ENCODE measurements around the gene SPTAN1.

SPTAN1 gene

DNA sequence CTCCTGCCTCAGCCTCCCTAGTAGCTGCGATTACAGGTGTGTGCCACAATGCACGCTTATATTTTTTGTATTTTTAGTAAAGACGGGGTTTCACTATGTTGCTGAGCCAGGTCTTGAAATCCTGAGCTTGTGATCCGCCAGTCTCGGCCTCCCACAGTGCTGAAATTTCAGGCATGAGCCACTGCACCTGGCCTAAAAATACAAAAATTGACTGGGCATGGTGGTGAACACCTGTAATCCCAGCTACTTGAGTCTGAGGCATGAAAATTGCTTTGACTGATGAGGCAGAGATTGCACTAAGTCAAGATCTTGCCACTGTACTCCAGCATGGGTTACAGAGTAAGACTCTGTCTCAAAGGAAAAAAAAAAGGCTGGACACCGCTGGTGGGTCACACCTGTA, 117.4 kb downstream of the SPTAN1 start:
- no peak for DNase-seq
- TF ChIP-seq POLR2A (IDR thresholded peaks at IDR 0.05; ENCODE audit: low read length) (no peak), GATA1 (IDR thresholded peaks at IDR 0.05; ENCODE audit: low read depth, low read length) (no peak)

DNA sequence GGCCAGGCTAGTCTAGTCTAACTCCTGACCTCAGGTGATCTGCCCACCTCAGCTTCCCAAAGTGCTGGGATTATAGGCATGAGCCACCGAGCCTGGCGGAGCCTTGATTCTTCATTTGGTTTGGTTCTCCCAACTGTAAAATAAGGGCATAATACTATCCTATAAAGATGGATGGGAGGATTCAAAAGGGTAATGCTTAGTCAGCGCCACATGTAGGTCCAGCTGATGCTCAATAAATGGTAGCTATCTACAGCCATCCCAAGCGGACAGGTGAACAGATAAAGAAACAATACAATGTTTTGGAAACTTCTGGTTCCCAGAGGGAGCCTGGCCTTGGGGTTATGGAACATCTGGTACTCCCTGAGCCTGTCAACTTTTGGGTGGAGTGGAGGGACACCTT, 123.0 kb downstream of the SPTAN1 start:
- TF ChIP-seq POLR2A (IDR thresholded peaks at IDR 0.05; ENCODE audit: low read length) (no peak), GATA1 (IDR thresholded peaks at IDR 0.05; ENCODE audit: low read depth, low read length) (no peak)
- DNase-seq: no peak

DNA sequence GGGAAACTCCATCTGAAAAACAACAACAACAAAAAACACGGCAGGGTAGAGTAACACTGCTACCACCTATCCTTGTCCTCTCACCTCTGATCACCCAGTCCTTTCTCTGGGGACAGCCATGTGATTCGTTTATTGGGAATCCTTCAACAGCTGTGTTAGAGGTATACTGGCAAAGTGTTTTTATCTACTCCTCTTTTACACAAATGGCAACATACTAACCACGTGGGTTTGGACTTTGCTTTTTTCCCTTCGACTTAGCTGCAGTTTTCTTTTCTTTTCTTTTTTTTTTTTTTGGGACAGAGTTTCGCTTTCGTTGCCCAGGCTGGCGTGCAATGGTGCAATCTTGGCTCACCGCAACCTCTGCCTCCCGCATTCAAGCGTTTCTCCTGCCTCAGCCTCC, 125.4 kb downstream of the SPTAN1 start:
- TF ChIP-seq GATA1 (IDR thresholded peaks at IDR 0.05; ENCODE audit: low read depth, low read length): no peak
- no peak for TF ChIP-seq POLR2A (IDR thresholded peaks at IDR 0.05; ENCODE audit: low read length)
- DNase-seq: no peak

Measured in erythroblast (primary cell).